SU-DHL-6 (cell line): ENCODE results near the gene PTCD2.
"Not testable (repeated sequence)": the region's sequence is repeated elsewhere in the genome, so short reads cannot be mapped to it uniquely, and the experiment has no call there.

Source experiments
- H2AFZ ChIP-seq: fragments of 200-600 bp; sonication (generic); 2 replicates; pipeline ENCODE4 v1.6.1; 2014; ENCODE audit warnings: low read depth, mild to moderate bottlenecking, moderate library complexity, mixed read lengths, antibody characterized with exemption, low read length; ENCODE audit not compliant: severe bottlenecking
- H3F3A ChIP-seq: fragments of 200-600 bp; shearing (Covaris generic); 2 replicates; pipeline ENCODE4 v1.6.0; 2016; ENCODE audit warnings: antibody characterized with exemption, mild to moderate bottlenecking; ENCODE audit not compliant: insufficient read depth
- H3K27ac ChIP-seq: fragments of 200-600 bp; sonication (generic); 2 replicates; pipeline ENCODE4 v1.5.1; 2016; ENCODE audit warnings: low read depth, mild to moderate bottlenecking, low read length, moderate library complexity, mixed read lengths
- H3K27me3 ChIP-seq: fragments of 200-600 bp; sonication (generic), shearing (Covaris generic); 2 replicates; pipeline ENCODE4 v1.6.0; 2014; ENCODE audit warnings: mild to moderate bottlenecking, low read length
- H3K36me3 ChIP-seq: fragments of 200-600 bp; sonication (generic); 2 replicates; pipeline ENCODE4 v1.6.1; 2014; ENCODE audit warnings: mild to moderate bottlenecking, low read length, mixed read lengths
- H3K4me2 ChIP-seq: fragments of 300-600, 200-600 bp; shearing (Covaris generic), sonication (generic); 2 replicates; pipeline ENCODE4 v1.6.0; 2014; ENCODE audit warnings: low read length, low read depth, mild to moderate bottlenecking; ENCODE audit not compliant: poor library complexity, severe bottlenecking
- H3K4me3 ChIP-seq: fragments of 200-600 bp; sonication (generic); 2 replicates; pipeline ENCODE4 v1.5.1; 2014; ENCODE audit warnings: antibody characterized with exemption, low read length, mild to moderate bottlenecking, mixed read lengths; ENCODE audit not compliant: insufficient read depth, poor library complexity, severe bottlenecking
- H3K79me2 ChIP-seq: fragments of 200-600 bp; sonication (generic); 2 replicates; pipeline ENCODE4 v1.6.1; 2014; ENCODE audit warnings: mild to moderate bottlenecking, low read length, moderate library complexity; ENCODE audit not compliant: insufficient read depth
- H3K9ac ChIP-seq: fragments of 200-600 bp; sonication (generic); 2 replicates; pipeline ENCODE4 v1.7.0; 2014; ENCODE audit warnings: mild to moderate bottlenecking, low read length
- H3K9me2 ChIP-seq: fragments of 200-600 bp; sonication (generic); replicated peaks from 2 replicates; pipeline ENCODE4 v1.6.1; 2014; ENCODE audit warnings: low read length; ENCODE audit not compliant: insufficient read depth
- H3K9me3 ChIP-seq: fragments of 200-600 bp; sonication (generic); 2 replicates; pipeline ENCODE4 v1.6.1; 2014; ENCODE audit warnings: low read length, mixed read lengths; ENCODE audit not compliant: insufficient read depth
- H4K20me1 ChIP-seq: fragments of 200-600 bp; sonication (generic); 2 replicates; pipeline ENCODE4 v1.6.1; 2014; ENCODE audit warnings: low read depth, mild to moderate bottlenecking, antibody characterized with exemption, low read length, moderate library complexity, mixed read lengths
- EZH2phosphoT487 ChIP-seq: fragments of 200-600 bp; sonication (generic), shearing (Covaris generic); conservative IDR thresholded peaks from 2 replicates; pipeline ENCODE4 v1.6.1; 2018; ENCODE audit warnings: mild to moderate bottlenecking, antibody characterized with exemption, low read length, moderate library complexity, mixed read lengths
- TF ChIP-seq, protein P1 (sequence below): fragments of 200-600 bp; sonication (generic); IDR thresholded peaks from one replicate; pipeline ENCODE4 v1.5.1; 2017; ENCODE audit warnings: antibody characterized with exemption, mild to moderate bottlenecking, low read length, moderate library complexity; ENCODE audit not compliant: insufficient read depth, poor library complexity, severe bottlenecking

PTCD2 gene

DNA sequence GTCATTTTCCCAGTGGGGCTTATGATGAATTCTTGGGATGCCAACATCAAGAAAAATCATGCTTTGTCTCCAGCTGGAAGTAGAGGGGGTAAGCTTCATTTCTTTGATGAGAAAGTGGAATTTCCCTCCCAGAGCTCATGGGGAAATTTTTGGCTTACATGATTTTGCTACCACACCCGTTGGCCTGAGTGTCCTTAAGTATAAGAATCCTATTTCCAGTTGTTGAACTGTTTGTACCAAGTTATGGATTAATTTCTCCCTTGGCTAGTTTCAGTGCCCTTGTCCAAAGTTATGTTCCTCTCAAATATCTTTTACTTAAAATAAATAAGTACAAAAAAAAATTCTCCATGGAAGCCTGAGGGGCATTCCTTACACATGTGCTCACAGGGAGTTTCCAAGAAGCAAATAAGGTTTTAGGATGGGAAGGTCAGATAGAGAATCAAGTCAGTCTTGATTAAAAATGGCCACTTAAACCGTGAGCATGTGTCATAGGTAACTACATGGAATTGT, 82.3 kb downstream of the PTCD2 start:
- no peak overlapping the region for H3K4me2 ChIP-seq
- no peaks in the 10 kb centered on the region for H4K20me1 ChIP-seq
- no peaks in the 10 kb centered on the region for H3K36me3 ChIP-seq
- no peaks in the 10 kb centered on the region for H3K79me2 ChIP-seq
- H3K9me2 ChIP-seq: no peaks in the 10 kb centered on the region
- H3F3A ChIP-seq: no peaks in the 10 kb centered on the region
- H2AFZ ChIP-seq: no peak overlapping the region
- no peak overlapping the region for H3K4me3 ChIP-seq
- H3K9me3 ChIP-seq: no peaks in the 10 kb centered on the region; the same call in 1 of the 2 replicates
- no peak overlapping the region for H3K9ac ChIP-seq
- no peaks in the 10 kb centered on the region for H3K27me3 ChIP-seq
- no peak overlapping the region for H3K27ac ChIP-seq
- TF ChIP-seq EZH2phosphoT487: no peak
- TF ChIP-seq, protein P1, sequence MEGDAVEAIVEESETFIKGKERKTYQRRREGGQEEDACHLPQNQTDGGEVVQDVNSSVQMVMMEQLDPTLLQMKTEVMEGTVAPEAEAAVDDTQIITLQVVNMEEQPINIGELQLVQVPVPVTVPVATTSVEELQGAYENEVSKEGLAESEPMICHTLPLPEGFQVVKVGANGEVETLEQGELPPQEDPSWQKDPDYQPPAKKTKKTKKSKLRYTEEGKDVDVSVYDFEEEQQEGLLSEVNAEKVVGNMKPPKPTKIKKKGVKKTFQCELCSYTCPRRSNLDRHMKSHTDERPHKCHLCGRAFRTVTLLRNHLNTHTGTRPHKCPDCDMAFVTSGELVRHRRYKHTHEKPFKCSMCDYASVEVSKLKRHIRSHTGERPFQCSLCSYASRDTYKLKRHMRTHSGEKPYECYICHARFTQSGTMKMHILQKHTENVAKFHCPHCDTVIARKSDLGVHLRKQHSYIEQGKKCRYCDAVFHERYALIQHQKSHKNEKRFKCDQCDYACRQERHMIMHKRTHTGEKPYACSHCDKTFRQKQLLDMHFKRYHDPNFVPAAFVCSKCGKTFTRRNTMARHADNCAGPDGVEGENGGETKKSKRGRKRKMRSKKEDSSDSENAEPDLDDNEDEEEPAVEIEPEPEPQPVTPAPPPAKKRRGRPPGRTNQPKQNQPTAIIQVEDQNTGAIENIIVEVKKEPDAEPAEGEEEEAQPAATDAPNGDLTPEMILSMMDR: no peak

GRCh38 chr5:72402959-72403628, 82.9 kb downstream of the PTCD2 start:
- no peaks in the 10 kb centered on the region for H3K36me3 ChIP-seq
- H2AFZ ChIP-seq: no peak overlapping the region
- H3K9ac ChIP-seq: no peak overlapping the region
- no peak overlapping the region for H3K4me3 ChIP-seq
- TF ChIP-seq, protein P1: no peak
- no peaks in the 10 kb centered on the region; the same call in 1 of the 2 replicates for H3K9me3 ChIP-seq
- no peaks in the 10 kb centered on the region for H3F3A ChIP-seq
- H3K27ac ChIP-seq: no peak overlapping the region
- H3K9me2 ChIP-seq: no peaks in the 10 kb centered on the region
- no peak overlapping the region for H3K4me2 ChIP-seq
- no peaks in the 10 kb centered on the region for H3K27me3 ChIP-seq
- no peaks in the 10 kb centered on the region for H3K79me2 ChIP-seq
- H4K20me1 ChIP-seq: no peaks in the 10 kb centered on the region

- H4K20me1 ChIP-seq, H2AFZ ChIP-seq, H3K36me3 ChIP-seq, H3K9ac ChIP-seq, H3K79me2 ChIP-seq, H3F3A ChIP-seq, H3K9me2 ChIP-seq, H3K27me3 ChIP-seq, H3K4me2 ChIP-seq, H3K9me3 ChIP-seq, H3K4me3 ChIP-seq, H3K27ac ChIP-seq: not testable (repeated sequence)
Observed at GRCh38 chr5:72404771-72405170, 84.6 kb downstream of the PTCD2 start.

- Histone ChIP-seq H3K9ac (no peak overlapping the region), H3F3A (no peaks in the 10 kb centered on the region), H4K20me1 (no peaks in the 10 kb centered on the region), H3K27ac (no peak overlapping the region), H3K27me3 (no peaks in the 10 kb centered on the region), H3K9me3 (no peaks in the 10 kb centered on the region), H3K9me2 (no peaks in the 10 kb centered on the region), H3K36me3 (no peaks in the 10 kb centered on the region), H3K79me2 (no peaks in the 10 kb centered on the region), H3K4me2 (no peak overlapping the region), H3K4me3 (no peak overlapping the region), H2AFZ (no peak overlapping the region)
- TF ChIP-seq, protein P1: no peak
- no peak for TF ChIP-seq EZH2phosphoT487
Observed at GRCh38 chr5:72407078-72407477, 86.9 kb downstream of the PTCD2 start.
